Ishikawa (cell line): Measurements from ENCODE around the gene STIM1.

ENCODE experiments used
- TAF1 ChIP-seq: IDR thresholded peaks from 2 replicates; pipeline ENCODE4 v1.6.1; 2012; ENCODE audit warnings: low read depth, mild to moderate bottlenecking
- TF ChIP-seq, protein P1 (sequence below): IDR thresholded peaks from 2 replicates; pipeline ENCODE4 v1.6.1; 2012

DNA sequence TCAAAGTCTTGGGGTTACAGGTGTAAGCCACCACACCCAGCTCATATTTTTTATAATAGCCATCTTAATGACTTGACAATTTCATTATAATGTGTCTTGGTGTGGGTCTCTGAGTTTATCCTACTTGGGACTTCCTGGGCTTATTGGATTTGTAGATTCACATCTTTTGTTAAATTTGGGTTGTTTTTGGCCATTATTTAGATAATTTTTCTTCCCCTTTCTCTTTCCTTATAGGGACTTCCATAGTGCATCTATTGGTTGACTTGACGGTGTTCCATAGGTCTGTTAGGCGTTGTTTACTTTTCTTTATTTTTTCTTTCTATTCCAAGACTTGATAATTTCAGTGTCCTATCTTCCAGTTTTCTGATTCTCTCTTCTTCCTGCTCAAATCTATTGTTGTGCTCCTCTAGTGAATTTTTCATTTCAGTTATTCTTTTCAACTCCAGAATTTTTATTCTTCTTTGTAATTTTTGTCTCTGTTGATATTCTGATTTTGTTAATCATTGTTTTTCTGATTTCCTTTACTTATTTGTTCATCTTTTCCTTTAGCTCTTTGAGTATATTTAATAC lies 284.7 kb downstream of the STIM1 start:
- TF ChIP-seq TAF1 = no peak
- TF ChIP-seq, protein P1, sequence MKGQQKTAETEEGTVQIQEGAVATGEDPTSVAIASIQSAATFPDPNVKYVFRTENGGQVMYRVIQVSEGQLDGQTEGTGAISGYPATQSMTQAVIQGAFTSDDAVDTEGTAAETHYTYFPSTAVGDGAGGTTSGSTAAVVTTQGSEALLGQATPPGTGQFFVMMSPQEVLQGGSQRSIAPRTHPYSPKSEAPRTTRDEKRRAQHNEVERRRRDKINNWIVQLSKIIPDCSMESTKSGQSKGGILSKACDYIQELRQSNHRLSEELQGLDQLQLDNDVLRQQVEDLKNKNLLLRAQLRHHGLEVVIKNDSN = no peak
